Coronary artery (tissue), 2 donors: Measurements from ENCODE around the gene CTIF.
A peak's percentile ranks its signal among the peaks of the same experiment; 100 is the strongest.

Experiments
- DNase-seq: peaks from one replicate; pipeline ENCODE4 v3.0.0-alpha.2; 2017; ENCODE audit warnings: low spot score
- H3K27ac ChIP-seq, 2 donors: fragments of 200-600 bp; sonication (generic); one replicate each; pipeline ENCODE4 v1.5.1; 2016 to 2019
- H3K4me3 ChIP-seq: fragments of 200-600 bp; sonication (generic); 2 replicates; pipeline ENCODE4 v1.5.1; 2016; ENCODE audit warnings: mild to moderate bottlenecking, moderate library complexity
- CTCF ChIP-seq: fragments of 200-600 bp; sonication (generic); IDR thresholded peaks from one replicate; pipeline ENCODE4 v1.5.1; 2019; ENCODE audit warnings: antibody characterized with exemption

The CTIF gene

DNA sequence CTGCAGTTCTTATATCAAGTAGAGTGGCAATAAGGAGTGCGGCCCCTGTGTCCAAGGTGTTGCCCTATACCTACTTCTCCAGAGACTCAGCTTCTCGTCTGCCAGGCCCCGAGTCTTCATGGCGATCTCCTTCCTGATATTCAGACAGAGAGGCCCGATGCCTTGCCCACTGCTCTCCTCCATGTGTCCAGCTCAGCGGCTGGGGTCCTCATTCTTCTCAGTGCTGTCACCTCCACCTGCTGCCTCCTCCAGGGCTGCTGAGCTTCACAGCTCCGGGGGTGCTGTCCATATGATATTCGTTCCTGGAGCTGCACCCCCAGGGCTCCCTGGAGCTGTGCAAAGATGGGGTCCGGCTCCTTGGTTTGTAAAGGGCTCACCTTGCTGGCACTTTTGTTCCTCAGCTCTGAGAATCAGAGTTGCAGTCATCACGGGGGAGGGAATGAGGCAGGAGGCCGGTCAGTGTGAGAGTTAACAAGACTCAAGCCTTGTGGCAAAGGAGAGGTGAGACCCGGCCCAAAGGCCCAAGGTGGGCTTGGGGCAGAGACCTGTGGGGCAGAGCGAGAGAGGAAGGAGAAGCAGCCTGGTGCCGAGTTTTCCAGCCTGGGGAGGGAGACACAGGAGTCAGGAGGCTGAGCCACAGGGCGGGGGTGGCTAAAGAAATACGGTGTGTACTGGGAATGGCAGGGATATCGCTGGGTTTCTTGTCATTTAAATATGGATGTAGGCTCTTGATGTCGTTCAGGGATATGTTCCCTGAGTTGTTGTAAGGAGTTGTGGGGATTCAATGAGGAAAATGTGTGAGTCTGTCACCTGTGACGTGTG, 120.6 kb downstream of the CTIF start:
- TF ChIP-seq CTCF: no peak
- DNase-seq: no peak
- H3K27ac ChIP-seq: no peak overlapping the region
- H3K4me3 ChIP-seq: no peak overlapping the region

DNA sequence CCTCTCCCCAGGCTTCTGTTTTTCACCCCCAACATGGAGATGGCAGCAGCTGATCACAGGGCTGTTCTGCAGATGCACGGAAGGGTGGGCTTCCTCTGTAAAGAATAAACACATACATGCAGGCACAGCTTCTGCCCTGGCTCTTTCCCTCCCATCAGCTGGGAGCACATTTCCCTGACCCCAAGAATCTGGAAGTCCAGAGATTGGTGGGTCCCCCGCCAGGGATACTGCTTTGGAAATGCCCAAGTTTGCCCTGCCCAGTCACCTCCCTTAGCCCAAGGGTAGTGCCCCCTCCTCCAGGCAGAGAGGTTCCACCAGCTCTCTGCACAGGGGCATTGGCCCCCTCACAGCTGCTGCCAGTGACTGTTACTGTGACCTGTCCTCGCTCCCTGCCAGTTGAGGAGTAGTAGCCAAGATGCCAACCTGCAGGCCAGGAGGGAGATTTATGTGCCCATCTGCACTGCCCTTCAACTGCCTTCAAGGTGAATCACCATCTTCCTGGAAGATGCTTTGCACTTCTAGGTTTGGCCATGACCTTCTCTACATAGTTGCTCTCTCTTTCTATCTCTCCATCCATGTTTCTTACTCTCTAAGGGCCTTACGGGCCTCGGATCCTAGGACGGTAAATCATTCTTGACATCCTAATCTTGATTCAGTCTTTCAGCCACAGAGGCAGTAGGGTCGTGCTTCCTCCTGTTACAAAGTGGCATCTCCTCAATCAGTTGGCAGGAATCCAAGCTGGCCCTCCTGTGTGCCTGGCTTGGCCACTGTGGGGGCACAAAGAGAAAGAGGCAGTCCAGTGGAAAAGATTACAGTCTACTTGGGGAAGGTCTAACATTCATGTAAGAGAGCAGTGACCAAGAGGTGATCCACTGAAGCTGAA, 121.8 kb downstream of the CTIF start:
- H3K4me3 ChIP-seq: no peak overlapping the region
- H3K27ac ChIP-seq: no peak overlapping the region
- DNase-seq: no peak
- TF ChIP-seq CTCF: no peak

DNA sequence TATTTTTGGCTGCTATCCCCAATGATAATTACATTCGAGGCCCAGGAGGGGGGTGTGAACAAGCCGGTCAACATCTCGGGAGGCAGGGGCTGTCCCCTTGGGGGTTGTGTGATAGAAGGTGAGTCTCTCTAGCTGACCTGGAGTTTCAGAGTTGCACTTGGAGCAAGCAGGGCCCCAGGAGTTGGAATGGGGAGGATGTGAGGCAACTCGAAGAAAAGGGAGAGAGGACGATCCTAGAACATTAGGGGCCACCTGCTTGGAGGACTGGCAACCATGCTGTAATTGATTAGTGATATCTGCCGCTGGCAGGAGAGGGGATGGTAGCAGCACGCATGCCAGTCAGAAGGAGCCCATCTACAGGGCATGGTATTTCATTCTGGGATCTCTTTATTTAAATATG, 122.6 kb downstream of the CTIF start:
- TF ChIP-seq CTCF: no peak
- Histone ChIP-seq H3K27ac (no peak overlapping the region), H3K4me3 (no peak overlapping the region)
- no peak for DNase-seq

DNA sequence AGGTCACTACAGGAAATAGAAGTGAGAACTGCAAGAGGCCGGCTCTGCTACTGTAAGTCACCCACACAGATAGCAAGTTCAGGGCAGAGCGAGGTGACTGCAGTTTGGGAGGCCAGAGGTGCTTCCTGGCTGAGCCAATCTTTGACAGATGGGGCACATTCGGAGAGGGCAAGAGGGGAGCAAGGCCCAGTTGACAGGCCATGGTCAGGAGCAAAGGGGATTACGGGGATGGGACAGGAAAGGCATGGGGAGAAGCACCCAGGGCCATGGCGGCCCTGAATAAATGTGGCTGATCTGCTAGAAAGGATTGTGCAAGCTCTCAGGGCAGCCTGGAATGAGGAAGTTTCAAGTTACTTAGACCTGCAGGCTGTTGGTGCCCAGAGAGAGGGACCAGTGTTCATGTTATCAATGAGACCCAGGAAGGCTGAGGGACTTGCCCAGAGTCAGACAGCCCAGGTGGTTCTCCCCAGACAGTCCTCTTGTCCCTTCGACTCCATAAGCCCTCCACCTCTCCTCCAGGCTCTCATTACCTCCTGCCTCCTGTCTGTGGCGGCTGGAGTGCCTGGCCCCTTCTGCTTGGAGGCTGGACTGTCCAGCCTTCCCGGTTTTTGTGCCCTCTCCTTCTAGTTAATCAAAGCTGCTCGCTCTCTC, 123.3 kb downstream of the CTIF start:
- DNase-seq: no peak
- H3K4me3 ChIP-seq: no peak overlapping the region
- no peak for TF ChIP-seq CTCF
- peak overlapping the region in 1 of 2 donors; percentile 58 for H3K27ac ChIP-seq

DNA sequence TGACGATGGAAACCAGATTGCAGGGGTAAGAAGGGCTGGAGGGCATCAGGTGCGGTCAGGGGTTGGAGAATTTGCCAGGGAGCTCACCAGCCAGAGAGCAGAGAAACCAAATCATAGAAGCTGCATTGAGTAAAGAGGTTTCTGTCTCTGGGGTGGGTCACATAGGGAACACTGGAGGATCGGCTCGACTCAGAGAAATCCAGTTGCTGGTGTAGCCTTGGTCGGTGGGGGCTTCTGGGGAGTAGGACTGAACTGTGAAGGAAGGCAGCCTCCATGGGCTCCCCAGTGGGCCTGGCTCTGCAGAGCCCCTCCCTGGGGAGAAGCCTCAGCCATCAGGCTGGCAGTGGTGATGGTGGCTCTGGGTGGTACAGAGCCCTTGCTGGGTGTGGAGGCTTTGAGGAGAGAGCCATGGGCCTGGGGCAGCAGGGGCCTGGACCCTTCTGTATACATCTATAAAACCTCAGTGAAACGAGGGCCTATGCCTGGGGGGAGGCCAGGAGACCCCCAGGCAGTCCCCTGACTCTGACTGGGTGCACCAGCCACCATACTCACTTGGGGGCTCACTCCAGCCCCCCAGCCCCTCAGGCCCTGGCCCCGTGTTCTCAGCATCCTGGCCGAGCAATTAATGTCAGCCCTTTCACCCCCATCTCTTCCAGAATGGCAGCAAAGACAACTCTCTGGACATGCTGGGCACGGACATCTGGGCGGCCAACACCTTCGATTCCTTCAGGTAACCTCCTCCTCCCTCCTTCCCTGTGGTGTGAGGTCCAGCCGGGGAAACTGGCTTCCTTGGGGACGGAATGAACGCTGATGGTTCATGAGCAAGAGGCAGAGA, 124.5 kb downstream of the CTIF start:
- TF ChIP-seq CTCF: no peak
- H3K4me3 ChIP-seq: no peak overlapping the region
- no peak for DNase-seq
- H3K27ac ChIP-seq: no peak overlapping the region
